Fibroblast of peridontal ligament (primary cell): ENCODE results near the gene TYSND1.
"Not testable (repeated sequence)": the region's sequence is repeated elsewhere in the genome, so short reads cannot be mapped to it uniquely, and the experiment has no call there.

Source experiments
- DNase-seq: peaks from one replicate; pipeline ENCODE4 v3.0.0-alpha.2; 2010; ENCODE audit errors: extremely low read depth

The TYSND1 gene

GRCh38 chr10:70163448-70163847, 16.9 kb upstream of the TYSND1 start:
- DNase-seq: no peak

GRCh38 chr10:70162892-70163201, 16.3 kb upstream of the TYSND1 start:
- DNase-seq: peak; percentile 11

GRCh38 chr10:70162151-70162891, 15.8 kb upstream of the TYSND1 start:
- DNase-seq: peak; percentile 7

- DNase-seq: no peak
These were observed 14.3 kb upstream of the TYSND1 start for GRCh38 chr10:70160798-70161197.

GRCh38 chr10:70159366-70159765, 12.9 kb upstream of the TYSND1 start:
- not testable (repeated sequence) for DNase-seq

GRCh38 chr10:70158113-70158512, 11.6 kb upstream of the TYSND1 start:
- DNase-seq: no peak

GRCh38 chr10:70155255-70155838, 8.8 kb upstream of the TYSND1 start:
- DNase-seq: no peak

- DNase-seq: no peak
These were observed 2.0 kb upstream of the TYSND1 start for GRCh38 chr10:70148516-70148915.

- no peak for DNase-seq
These were observed 742 bp upstream of the TYSND1 start for GRCh38 chr10:70147259-70147625.

GRCh38 chr10:70145666-70146488, 623 bp downstream of the TYSND1 start:
- peak; percentile 47 for DNase-seq

GRCh38 chr10:70145166-70145665, 1.3 kb downstream of the TYSND1 start:
- no peak for DNase-seq

- no peak for DNase-seq
These were observed 2.0 kb downstream of the TYSND1 start for GRCh38 chr10:70144372-70145110.

GRCh38 chr10:70142555-70142954, 3.9 kb downstream of the TYSND1 start:
- DNase-seq: no peak

- no peak for DNase-seq
These were observed 6.2 kb downstream of the TYSND1 start for GRCh38 chr10:70140297-70140696.

GRCh38 chr10:70139997-70140250, 6.6 kb downstream of the TYSND1 start:
- DNase-seq: no peak

GRCh38 chr10:70139151-70139996, 7.1 kb downstream of the TYSND1 start:
- no peak for DNase-seq

GRCh38 chr10:70137927-70138883, 8.3 kb downstream of the TYSND1 start:
- DNase-seq: no peak

- no peak for DNase-seq
These were observed 9.4 kb downstream of the TYSND1 start for GRCh38 chr10:70137135-70137534.

GRCh38 chr10:70135684-70136083, 10.8 kb downstream of the TYSND1 start:
- DNase-seq: no peak

GRCh38 chr10:70135046-70135445, 11.5 kb downstream of the TYSND1 start:
- no peak for DNase-seq
